Measurements from ENCODE around the gene HDAC4.
A peak's percentile ranks its signal among the peaks of the same experiment; 100 is the strongest.
"Not testable (repeated sequence)": the region's sequence is repeated elsewhere in the genome, so short reads cannot be mapped to it uniquely, and the experiment has no call there.

The HDAC4 gene

DNA sequence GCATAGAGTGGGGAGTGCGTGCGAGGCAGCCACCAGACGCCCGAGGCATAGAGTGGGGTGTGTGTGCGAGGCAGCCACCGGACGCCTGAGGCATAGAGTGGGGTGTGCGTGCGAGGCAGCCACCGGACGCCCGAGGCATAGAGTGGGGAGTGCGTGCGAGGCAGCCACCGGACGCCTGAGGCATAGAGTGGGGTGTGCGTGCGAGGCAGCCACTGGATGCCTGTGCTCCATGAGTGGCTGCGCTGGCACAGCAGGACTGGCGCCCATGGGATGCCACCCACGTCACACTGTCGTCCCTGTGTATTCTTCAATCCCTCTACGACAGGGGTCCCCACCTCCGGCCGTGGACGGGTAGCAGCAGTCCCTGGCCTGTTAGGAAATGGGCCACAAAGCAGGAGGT lies 221.9 kb downstream of the HDAC4 start:
- no peak for DNase-seq

DNA sequence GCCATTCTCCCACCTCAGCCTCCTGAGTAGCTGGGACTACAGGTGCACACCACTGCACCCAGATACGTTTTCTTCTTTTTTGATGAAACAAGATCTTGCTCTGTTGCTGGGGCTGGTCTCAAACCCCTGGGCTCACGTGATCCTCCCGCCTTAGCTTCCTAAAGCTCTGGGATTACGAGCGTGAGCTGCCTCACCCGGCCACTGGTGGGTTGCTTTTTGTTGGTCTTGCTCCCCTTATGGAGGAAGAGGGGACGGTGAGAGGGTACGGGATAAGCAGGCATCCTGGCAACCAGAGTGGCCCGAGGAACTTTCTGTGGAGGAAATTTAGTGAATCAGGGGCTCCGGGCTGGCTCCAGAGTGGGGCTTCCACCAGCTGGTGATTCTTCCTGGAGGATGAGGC lies 222.3 kb downstream of the HDAC4 start:
- no peak for DNase-seq

DNA sequence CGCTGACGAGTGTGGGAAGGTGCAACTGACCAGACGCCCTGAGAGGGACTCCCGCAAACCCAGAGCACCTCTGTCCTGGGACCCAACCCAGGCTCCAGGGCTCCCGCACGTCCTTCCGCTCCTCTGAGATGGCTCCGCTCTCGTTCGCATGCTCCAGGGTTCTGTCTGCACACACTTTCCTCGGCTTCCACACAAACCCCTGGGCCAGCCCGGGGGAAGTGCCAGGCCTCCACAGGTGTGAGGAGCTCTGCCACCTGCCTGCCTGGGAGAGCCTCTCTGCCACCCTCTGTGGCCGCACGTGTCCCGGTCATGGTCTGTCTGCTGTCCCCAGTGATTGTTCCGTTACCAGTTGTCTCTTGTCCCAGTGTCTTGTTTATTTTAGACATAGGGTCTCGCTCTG lies 222.9 kb downstream of the HDAC4 start:
- no peak for DNase-seq

DNA sequence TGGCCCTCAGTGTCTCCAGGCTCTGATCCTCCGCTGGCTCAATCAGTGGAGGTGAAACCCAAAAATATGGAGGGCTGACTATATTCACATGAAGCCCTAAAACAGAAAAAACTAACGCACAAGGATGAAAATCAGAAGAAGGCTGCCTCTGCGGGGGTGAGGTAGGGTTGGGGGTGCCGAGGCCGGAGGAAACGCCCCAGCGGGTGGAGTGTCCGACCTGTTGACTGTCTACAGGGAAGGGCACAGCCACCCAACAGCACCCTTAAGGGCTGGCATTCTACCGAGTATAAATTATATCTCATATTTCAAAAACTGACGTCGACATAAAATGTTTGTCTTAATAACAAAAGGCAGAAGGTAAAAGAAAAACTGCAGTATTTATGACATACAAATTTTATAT lies 223.5 kb downstream of the HDAC4 start:
- DNase-seq = no peak

DNA sequence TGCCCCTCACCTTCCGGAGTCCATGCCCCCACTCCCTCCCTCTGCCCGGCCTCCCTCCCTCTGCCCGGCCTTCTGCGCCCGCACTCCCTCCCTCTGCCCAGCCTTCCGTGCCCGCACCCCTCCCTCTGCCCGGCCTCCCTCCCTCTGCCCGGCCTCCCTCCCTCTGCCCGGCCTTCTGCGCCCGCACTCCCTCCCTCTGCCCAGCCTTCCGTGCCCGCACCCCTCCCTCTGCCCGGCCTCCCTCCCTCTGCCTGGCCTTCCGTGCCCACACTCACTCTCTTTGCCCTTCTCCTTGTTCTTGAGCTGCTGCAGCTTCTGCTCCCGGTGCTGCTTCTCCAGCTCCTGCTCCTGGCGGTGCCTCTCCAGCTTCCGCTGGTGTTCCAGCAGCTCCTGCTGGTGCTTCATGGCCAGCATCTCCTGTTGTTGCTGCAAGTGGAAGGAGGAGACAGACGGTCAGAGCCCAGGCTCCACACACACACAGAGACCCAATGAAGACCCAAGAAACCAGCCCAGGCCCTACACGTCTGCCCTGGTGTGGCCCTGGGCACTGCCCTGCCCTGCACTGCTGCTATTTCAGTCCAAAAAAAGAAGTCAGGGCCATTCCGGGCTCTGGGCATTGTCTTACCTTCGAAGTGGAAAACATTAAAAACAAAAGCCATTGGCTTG lies 224.5 kb downstream of the HDAC4 start:
- not testable (repeated sequence) for DNase-seq

DNA sequence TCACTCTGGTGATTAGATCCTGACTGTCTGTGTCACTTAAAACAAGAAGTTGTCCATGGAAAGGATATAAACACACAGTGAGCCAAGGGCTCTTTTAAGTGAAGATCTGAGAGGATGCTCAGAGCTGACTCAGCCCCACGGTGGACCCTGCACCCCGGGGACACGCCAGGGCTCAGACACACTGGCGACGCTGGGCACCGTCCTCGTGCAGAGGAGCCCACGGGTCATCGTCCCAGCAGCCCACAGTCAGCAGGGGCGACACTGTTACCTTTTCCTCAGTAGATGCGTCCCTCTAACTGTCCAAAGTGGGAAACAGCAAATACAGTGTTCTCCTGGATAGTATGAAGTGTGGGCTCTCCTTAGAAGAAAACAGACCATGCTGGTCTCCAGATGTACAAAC lies 225.6 kb downstream of the HDAC4 start:
- DNase-seq = no peak

DNA sequence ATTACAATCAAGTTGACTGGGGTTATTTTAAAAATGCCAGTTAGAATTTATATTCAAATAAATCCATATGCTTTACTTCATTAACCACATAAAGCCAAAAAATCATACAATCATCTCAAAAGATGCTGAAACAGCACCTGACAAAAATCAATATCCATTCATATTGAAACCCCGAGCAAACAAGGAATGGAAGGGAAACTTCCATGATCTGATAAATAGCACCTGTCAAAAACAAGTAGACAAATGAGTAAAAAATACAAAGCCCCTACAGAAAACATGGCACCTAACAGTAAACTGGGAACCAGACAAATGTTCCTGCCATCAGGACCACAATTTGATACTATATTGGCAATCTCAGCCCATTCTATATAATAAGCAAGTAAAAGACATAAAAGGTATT lies 227.5 kb downstream of the HDAC4 start:
- no peak for DNase-seq

DNA sequence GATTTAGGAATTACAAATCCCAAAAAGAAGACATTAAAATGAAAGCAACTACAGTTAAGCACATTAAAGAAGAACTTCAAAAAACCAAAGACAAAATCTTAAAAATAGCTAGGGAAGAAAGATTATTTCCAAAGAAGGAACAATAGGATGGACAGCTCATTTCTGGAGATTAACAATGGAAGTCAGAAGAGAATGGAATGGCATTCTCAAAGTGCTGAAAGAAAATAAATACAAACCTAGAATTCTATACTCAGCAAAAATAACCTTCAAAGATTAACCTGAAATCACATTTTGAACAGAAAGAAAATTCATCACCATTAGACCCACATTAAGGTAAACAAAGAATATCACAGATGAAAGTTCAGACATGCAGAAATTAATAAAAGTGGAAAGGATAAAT lies 229.2 kb downstream of the HDAC4 start:
- DNase-seq = no peak

DNA sequence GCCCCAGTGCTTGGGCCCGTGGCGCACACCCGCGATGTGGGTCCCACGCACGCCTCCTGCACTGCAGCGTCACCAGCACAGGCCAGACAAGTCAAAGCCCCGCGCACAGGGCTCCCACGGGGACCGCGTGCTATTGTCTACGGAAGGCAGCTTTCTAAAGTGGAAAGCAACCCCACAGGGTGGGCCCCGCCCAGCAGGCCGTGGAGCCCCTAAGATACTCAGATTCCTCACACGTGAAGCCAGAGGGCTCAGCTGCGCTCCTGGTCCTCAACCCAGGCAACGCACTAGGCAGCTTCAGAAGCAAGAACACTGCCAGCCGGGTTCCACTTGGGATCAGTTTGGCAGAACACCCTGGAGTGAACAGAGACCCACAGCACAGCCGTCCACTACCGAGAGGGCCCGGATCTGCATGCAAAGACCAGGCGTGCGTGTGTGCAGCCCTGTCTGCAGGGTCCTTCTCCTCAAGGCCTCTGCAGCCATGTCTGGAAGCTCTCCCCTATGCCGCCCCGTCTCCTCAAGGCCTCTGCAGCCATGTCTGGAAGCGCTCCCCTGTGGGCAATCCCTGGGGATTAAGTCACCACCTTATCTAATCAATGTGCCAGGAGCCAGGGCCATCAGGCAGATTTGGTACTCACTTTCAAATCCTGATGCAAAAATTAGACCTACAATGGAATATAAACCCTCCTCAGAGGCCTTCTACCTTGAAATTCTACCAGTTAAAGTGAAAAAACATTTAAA lies 231.3 kb downstream of the HDAC4 start:
- DNase-seq = no peak

DNA sequence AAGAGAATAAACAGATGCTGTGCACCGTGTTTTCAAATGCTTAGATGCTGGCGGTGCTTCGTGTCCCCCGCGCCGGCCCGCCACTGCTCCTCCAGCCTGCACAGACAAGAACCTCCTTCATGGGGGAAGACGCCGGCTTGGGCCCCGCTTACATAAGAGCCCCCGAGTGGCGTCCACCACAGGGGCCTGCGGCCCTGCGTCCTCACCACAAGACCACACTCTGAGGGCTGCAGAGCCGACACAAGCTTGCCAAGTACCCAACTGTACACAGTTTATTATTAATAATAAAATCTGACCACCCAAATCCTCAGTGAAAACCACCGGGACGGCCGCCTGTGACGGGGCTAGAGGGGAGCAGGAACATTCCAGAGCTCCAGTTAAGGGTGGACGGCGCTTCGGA lies 232.2 kb downstream of the HDAC4 start:
- no peak for DNase-seq

DNA sequence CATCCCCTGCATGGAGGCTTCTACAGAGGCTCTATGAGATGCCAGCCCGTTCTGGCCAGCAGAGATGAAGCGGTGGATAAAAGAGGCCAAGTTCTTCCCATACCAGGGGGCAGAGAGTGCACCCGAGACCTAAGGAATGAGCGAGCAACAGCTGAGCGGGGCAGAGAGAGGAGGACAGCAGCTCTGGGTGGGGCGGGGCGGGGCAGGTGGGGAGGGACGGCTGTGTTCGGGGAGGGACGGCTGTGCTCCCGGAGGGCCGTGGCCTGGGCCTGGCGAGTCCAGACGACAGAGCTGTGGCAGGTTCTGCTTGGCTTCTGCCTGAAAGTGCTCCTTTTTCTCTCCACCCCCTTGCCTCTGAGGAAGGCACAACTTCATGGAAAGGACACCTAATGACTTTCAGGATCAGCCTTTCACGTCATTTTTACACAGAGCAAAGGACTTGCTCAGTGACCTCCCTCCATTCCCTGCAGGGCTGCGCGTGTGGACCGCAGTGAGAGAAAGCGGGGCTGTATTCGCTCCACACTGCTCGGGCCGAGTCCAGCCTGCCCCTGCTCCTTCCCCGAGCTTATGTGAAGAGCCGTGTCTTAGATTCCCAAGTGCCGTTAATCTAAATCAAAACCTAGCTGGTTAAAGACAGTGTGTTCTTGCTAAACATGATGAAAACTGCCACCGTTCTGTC lies 232.9 kb downstream of the HDAC4 start:
- DNase-seq = no peak

DNA sequence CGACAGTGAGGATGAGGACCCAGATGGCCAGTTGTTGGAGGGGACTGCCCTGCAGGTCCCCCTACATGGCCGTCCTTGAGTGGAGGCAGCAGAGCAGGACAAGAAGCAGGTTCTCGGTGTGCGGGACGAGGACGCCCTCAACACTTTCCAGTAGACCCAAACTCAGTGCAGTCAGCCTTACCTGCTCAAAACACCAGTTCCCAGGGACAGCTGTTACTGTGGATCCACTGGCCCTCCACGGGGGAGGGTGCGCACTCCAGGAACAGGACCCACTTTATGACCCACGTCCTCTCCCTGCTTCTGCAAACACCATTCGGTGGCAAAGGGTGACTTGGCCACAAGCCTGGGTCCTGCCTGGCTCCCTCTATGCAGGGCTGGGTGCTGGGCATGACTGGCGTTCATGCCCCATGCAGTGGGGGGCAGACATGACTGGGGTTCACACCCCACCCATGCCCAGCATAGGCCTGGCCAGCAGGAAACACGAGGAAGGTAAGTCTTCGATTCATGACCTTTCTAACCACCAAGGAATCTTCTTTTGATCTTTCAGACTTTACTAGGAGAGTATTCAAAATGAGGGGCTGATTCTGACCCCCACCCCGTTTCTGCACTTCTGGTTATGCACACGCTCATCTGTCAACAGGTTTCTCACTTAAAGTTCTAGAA lies 233.7 kb downstream of the HDAC4 start:
- no peak for DNase-seq

DNA sequence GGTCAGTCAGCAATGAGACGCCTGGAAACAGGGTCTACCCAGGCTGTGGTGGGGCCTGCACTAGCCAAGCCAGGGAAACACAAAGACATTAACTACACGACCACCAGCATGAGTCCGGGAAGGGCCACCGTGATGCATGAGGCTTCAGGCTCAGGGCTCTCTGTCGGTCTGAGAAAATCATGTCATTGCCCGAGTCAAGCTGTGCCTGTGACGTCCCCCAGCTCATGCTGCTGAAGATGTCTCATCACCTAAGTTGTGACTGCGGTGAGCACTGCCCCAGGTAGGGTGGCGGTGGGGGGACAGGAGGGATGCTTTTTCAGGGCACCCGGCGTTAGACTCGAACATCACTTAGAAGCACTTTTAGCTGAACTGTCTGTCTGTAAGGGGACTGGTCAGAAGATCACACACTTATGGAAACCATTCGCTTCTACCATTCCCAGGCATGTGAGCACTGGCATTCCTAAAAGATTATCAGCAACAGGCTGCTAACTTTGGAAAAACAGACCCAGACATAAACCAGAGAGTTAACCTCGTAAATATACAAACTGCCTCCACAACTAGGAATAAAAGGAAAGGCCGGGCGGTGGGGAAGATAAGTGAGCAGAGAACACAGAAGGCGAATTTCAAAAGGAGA lies 234.5 kb downstream of the HDAC4 start:
- no peak for DNase-seq

DNA sequence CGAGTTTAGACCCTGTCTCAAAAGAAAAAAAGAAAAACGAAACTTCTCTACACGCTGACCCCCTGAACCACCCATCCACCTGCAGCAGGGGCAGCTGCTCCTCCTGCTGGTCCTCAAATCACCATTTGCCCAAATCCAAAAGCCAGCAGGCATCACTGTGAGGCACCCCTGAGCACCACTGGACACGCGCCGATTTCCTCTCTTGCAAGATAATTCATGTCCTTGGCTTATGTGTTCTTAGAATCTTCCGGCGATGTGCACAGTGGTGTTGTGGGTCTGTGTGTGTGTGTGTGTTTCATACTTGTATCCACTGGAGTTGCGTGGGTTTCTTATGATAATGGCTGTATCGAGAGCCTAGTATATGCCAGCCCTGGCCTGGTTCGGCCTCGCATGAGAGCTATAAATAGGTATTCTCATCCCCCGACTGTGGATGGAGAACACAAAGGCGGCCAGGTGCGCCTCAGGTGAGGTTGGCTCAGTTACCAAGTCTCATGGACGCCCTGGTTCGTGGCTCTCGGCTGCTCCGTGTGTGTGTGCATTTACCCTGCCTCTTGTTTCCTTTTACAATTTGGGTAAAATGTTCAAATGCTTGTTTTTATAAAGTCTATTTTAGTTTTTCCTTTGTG lies 235.5 kb downstream of the HDAC4 start:
- DNase-seq = no peak

DNA sequence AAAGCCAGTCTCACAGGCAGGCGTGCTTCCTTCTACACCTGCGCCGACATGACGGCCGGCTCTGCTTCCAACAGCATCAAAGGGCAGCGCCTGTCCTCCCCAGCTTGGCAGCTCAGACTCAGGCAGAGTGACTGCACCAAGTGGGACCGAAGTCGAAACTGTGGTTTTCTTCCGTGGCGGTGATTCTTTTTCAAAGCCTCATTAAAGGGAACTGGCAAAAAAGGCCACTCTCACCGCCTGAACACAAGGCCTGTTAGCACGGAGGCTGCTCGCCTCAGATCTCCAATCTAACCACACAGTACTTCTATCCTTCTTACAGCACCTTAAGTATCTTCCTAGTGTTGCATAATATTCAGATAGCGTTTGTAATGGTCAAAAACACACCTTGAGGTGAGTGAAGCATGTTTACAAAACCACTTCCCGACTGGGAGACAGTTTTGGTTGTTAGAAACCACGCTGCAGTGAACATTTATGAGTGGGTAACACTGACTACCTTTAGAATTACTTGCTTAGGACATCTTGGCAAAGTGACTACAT lies 236.4 kb downstream of the HDAC4 start:
- peak; percentile 27 for DNase-seq

DNA sequence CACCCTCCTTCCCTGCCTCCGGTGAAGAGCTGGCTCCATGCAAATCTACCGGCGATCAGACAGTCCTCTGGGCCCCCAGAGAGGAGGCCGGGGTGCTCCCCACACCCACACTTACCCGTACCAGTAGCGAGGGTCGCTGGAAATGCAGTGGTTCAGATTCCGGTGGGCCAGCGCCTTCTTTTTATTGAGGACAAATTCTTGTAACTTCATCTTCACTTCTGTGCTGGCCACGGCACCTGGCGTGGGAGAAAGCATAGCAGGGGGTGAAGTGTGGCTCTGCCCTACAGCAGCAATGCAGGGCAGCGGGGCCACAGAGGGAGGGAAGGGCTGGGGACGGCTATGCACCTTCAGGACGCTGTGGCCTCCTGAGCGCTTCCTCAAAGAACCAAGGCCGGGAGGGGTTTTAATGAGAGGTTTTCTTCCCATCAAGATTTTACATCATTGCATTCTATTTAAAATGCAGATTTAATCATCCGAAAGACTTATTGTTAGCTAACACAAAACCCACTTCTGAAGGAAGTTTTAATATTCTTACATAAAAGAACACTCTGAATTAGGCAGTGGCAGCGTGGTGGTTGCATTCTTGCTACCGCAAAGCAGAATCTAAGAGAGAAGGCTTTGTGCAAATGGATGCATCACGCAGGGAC lies 237.0 kb downstream of the HDAC4 start:
- no peak for DNase-seq

DNA sequence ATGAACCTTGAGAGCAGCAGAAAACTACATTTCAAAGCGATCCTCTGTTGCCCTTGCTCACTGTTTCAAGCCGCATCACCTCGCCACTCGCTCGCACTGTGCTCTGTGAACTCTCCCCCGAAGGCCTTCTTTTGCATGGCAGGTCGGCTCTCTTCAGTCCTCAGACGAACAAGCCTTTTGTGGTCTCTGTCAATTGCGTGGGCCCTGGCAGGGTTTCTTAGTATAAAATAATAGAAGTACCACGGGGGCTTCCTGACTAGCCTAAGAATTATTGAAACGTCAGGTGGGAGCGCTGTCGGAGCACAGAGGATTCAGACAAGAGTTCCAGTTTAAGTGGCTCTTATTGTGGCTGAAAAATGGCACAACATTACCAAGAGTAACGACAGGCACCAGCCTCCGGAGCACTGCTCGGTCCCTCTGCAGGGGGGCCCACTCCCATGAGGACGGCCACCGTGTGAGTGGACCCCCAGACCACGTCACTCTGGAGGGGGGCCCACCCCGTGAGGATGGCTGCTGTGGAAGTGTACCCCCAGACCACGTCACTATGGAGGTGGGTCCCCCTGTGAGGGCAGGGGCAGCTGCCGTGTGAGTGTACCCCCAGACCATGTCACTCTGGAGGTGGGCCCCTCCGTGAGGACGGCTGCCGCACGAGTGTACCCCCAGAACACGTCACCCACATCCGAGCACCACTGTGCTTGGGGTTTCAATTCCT lies 237.7 kb downstream of the HDAC4 start:
- no peak for DNase-seq

DNA sequence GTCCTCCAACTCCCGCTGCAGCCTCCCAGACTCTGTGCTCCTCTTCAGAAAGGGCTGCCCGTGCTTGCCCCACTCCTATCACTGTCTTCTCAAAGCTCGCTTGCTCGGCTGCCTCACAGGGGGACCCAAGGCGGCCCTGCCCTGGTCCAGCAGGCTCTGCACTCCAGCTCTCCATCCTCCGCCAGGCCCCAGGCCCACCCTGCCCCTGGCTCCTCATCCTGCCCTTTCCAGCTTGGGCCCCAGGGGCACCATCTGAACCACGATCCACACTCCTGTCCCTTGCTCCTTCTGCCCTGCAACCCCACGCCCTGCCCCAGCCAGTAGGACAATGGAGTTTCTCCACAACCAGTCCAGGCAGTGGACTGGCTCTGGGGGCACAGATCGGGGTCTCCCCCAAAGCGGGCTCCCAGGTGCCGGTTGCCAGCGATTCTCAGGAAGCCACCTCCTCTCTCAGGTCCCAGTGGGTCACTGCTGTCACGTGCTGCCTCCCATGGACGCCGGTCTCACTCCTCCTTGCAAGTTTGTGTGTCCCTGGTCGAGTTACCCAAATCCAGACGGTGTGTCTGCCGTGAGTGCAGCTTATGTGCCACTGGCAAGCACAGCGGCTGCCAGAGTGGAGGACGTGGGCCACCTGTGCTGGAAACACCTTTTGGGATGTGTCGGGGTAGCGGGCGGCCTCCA lies 238.5 kb downstream of the HDAC4 start:
- no peak for DNase-seq

DNA sequence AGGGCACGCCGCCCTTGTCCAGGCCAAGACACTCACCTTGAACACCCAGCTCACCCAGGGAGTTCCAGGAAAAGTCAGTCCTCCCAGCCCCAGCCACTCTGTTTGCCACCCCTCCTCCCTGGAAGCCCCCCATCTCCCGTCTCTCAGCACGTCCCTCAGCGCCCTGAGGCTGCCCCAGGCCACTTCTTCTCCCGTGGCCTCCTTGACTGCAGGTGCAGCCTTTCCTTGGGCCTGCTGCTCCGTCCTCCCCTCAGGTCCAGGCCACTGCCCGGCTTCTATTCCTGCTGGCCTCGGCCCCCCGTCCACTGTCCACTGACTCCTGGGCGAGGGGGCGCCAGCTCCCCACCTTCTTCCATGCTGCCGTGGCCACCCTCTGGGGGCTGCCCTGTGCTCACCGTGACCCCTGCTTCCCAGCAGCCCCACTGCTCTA lies 239.1 kb downstream of the HDAC4 start:
- no peak for DNase-seq

Measured in CD4-positive, alpha-beta T cell treated with Interleukin-12 subunit alpha and Interleukin-12 subunit beta, for 1 hour (primary cell).